WI38 (cell line): ENCODE data around the gene LTBP3.

Source experiments
- H3K4me3 ChIP-seq: 2 replicates; pipeline ENCODE4 v1.5.1; 2011; ENCODE audit warnings: low read depth, mild to moderate bottlenecking, control low read depth, low read length
- CTCF ChIP-seq: IDR thresholded peaks from 2 replicates; pipeline ENCODE4 v1.5.1; 2012; ENCODE audit warnings: low read depth, mild to moderate bottlenecking, control low read depth, low read length

LTBP3 gene

GRCh38 chr11:65596520-65596919 lies 38.4 kb upstream of the LTBP3 start:
- no peak overlapping the region for H3K4me3 ChIP-seq
- no peak for TF ChIP-seq CTCF

- TF ChIP-seq CTCF, result no peak
- H3K4me3 ChIP-seq, result no peak within 1 kb of the TSS
These were observed 37.6 kb upstream of the LTBP3 start, which contains the start of gene KCNK7 for GRCh38 chr11:65595543-65596281. Gene KCNK7, minus strand, starts transcription at chr11:65595800. Its CDS starts 28 bp downstream, at chr11:65595772.

GRCh38 chr11:65595131-65595530 lies 37.0 kb upstream of the LTBP3 start:
- H3K4me3 ChIP-seq, result no peak overlapping the region
- TF ChIP-seq CTCF, result no peak

- peak; percentile 55 for TF ChIP-seq CTCF
- no peak overlapping the region for H3K4me3 ChIP-seq
These were observed 35.6 kb upstream of the LTBP3 start for GRCh38 chr11:65593518-65594414.

GRCh38 chr11:65592858-65593517 lies 34.8 kb upstream of the LTBP3 start:
- no peak for TF ChIP-seq CTCF
- H3K4me3 ChIP-seq, result no peak overlapping the region

GRCh38 chr11:65591939-65592857 lies 34.0 kb upstream of the LTBP3 start:
- no peak for TF ChIP-seq CTCF
- no peak overlapping the region for H3K4me3 ChIP-seq
